ENCODE results near the gene AAMP. TPM values are rescaled to one million over a fixed set of nuclear protein-coding genes. Genes with fewer than 3 reads are reported as not detected.

Gene AAMP
- polyA plus RNA-seq, 1 donor from 2014 or later, result 249 TPM

DNA sequence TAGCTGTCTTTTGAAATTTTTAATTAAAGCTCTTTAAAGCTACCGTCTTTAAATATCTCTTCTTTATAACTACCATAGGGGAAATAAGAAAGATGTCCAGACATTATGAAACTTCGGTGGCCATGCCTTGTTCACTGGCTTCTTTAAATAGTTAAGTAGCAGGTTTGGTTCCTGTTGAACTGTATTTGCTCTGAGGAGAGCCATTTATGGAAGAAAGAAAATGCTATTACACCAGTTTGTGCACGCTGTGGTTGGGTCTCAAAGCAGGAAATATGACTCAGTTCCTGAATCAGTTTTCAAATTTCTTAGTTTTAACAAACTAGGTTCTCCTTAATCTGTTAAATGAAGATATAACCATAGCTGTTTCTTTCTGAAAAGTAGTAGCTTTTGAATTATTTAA, 40.7 kb downstream of the AAMP start:
- H3K27me3 ChIP-seq (ENCODE audit: insufficient read depth, low read depth, low read length), result no peaks in the 10 kb centered on the region
- H3F3A ChIP-seq (ENCODE audit: insufficient read depth, low read length, poor library complexity, severe bottlenecking), result no peaks in the 10 kb centered on the region
- H2AFZ ChIP-seq (ENCODE audit: low read depth, low read length), result no peak overlapping the region
- no peak overlapping the region for H3K4me2 ChIP-seq (ENCODE audit: low read length)
- H3K4me3 ChIP-seq (ENCODE audit: low read length), result no peak overlapping the region
- no peaks in the 10 kb centered on the region for H3K9me2 ChIP-seq (ENCODE audit: insufficient read depth, low read length)
- no peak overlapping the region for H3K9ac ChIP-seq (ENCODE audit: low read length)
- H3K27ac ChIP-seq (ENCODE audit: low read length), result no peak overlapping the region
- H3K9me3 ChIP-seq (ENCODE audit: low read length), result no peaks in the 10 kb centered on the region
- TF ChIP-seq, protein P1, sequence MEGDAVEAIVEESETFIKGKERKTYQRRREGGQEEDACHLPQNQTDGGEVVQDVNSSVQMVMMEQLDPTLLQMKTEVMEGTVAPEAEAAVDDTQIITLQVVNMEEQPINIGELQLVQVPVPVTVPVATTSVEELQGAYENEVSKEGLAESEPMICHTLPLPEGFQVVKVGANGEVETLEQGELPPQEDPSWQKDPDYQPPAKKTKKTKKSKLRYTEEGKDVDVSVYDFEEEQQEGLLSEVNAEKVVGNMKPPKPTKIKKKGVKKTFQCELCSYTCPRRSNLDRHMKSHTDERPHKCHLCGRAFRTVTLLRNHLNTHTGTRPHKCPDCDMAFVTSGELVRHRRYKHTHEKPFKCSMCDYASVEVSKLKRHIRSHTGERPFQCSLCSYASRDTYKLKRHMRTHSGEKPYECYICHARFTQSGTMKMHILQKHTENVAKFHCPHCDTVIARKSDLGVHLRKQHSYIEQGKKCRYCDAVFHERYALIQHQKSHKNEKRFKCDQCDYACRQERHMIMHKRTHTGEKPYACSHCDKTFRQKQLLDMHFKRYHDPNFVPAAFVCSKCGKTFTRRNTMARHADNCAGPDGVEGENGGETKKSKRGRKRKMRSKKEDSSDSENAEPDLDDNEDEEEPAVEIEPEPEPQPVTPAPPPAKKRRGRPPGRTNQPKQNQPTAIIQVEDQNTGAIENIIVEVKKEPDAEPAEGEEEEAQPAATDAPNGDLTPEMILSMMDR (IDR thresholded peaks at IDR 0.05; ENCODE audit: poor library complexity, severe bottlenecking), result no peak
- TF ChIP-seq RAD21 (conservative IDR thresholded peaks at IDR 0.05) (no peak), MXI1 (conservative IDR thresholded peaks at IDR 0.05; ENCODE audit: poor library complexity, severe bottlenecking) (no peak), EZH2 (IDR thresholded peaks at IDR 0.05; ENCODE audit: borderline replicate concordance, insufficient read depth, low read length, poor library complexity, severe bottlenecking) (no peak), POLR2AphosphoS5 (IDR thresholded peaks at IDR 0.05) (no peak), SMC3 (conservative IDR thresholded peaks at IDR 0.05; ENCODE audit: poor library complexity) (no peak), TAF1 (IDR thresholded peaks at IDR 0.05; ENCODE audit: low read depth) (no peak), EP300 (conservative IDR thresholded peaks at IDR 0.05; ENCODE audit: poor library complexity, severe bottlenecking) (no peak)
- TF ChIP-seq, protein P2, sequence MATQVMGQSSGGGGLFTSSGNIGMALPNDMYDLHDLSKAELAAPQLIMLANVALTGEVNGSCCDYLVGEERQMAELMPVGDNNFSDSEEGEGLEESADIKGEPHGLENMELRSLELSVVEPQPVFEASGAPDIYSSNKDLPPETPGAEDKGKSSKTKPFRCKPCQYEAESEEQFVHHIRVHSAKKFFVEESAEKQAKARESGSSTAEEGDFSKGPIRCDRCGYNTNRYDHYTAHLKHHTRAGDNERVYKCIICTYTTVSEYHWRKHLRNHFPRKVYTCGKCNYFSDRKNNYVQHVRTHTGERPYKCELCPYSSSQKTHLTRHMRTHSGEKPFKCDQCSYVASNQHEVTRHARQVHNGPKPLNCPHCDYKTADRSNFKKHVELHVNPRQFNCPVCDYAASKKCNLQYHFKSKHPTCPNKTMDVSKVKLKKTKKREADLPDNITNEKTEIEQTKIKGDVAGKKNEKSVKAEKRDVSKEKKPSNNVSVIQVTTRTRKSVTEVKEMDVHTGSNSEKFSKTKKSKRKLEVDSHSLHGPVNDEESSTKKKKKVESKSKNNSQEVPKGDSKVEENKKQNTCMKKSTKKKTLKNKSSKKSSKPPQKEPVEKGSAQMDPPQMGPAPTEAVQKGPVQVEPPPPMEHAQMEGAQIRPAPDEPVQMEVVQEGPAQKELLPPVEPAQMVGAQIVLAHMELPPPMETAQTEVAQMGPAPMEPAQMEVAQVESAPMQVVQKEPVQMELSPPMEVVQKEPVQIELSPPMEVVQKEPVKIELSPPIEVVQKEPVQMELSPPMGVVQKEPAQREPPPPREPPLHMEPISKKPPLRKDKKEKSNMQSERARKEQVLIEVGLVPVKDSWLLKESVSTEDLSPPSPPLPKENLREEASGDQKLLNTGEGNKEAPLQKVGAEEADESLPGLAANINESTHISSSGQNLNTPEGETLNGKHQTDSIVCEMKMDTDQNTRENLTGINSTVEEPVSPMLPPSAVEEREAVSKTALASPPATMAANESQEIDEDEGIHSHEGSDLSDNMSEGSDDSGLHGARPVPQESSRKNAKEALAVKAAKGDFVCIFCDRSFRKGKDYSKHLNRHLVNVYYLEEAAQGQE (IDR thresholded peaks at IDR 0.05; ENCODE audit: borderline replicate concordance), result no peak
- peaks cover 3% of the 10 kb centered on the region for H3K36me3 ChIP-seq (ENCODE audit: insufficient read depth, low read length)
- H4K20me1 ChIP-seq (ENCODE audit: insufficient read depth), result no peaks in the 10 kb centered on the region
- peaks cover 7% of the 10 kb centered on the region for H3K79me2 ChIP-seq (replicated peaks; ENCODE audit: insufficient read depth, low read length)

DNA sequence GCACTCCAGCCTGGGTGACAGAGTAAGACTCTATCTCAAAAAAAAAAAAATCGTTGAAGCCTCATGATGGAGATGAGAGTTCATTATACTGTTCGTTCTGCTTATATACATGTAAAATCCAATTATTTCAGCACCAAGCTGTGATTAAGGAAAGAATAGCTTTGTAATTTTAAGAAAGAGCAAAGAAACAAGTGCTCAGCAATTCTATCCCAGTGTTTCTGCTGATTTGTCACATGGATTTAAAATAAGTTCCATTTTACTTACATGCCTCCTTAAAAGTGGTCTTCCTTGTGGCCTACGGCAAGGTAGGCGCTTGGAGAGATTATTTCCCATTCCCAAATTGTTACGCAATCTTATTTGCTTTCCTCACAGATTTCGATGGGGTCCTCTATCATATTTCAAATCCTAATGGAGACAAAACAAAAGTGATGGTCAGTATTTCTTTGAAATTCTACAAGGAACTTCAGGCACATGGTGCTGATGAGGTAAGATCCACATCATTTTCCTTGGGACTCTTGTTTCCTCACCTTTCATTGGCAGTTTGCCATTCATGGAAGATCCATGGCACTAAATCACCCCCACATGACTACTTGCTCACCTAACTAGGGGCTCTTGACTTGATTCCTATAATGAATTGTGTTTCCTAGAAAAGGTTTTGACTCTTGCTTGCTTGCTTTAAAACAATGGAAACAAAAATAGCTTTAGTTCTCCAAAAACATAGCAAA, 41.4 kb downstream of the AAMP start:
- H3K27me3 ChIP-seq (ENCODE audit: insufficient read depth, low read depth, low read length), result no peaks in the 10 kb centered on the region
- H3K4me3 ChIP-seq (ENCODE audit: low read length), result no peak overlapping the region
- H3K9me3 ChIP-seq (ENCODE audit: low read length), result no peaks in the 10 kb centered on the region
- H3K9me2 ChIP-seq (ENCODE audit: insufficient read depth, low read length), result no peaks in the 10 kb centered on the region
- H3K4me2 ChIP-seq (ENCODE audit: low read length), result no peak overlapping the region
- H4K20me1 ChIP-seq (ENCODE audit: insufficient read depth), result no peaks in the 10 kb centered on the region
- TF ChIP-seq TAF1 (IDR thresholded peaks at IDR 0.05; ENCODE audit: low read depth), result no peak
- no peak for TF ChIP-seq EZH2 (IDR thresholded peaks at IDR 0.05; ENCODE audit: borderline replicate concordance, insufficient read depth, low read length, poor library complexity, severe bottlenecking)
- TF ChIP-seq MXI1 (conservative IDR thresholded peaks at IDR 0.05; ENCODE audit: poor library complexity, severe bottlenecking), result no peak
- no peak for TF ChIP-seq RAD21 (conservative IDR thresholded peaks at IDR 0.05)
- TF ChIP-seq, protein P1 (IDR thresholded peaks at IDR 0.05; ENCODE audit: poor library complexity, severe bottlenecking), result no peak
- no peaks in the 10 kb centered on the region for H3F3A ChIP-seq (ENCODE audit: insufficient read depth, low read length, poor library complexity, severe bottlenecking)
- no peak overlapping the region for H3K9ac ChIP-seq (ENCODE audit: low read length)
- no peaks in the 10 kb centered on the region for H3K36me3 ChIP-seq (ENCODE audit: insufficient read depth, low read length)
- H3K27ac ChIP-seq (ENCODE audit: low read length), result no peak overlapping the region
- no peak overlapping the region for H2AFZ ChIP-seq (ENCODE audit: low read depth, low read length)
- peaks cover 15% of the 10 kb centered on the region for H3K79me2 ChIP-seq (replicated peaks; ENCODE audit: insufficient read depth, low read length)
